Prostate gland (tissue), 2 donors: ENCODE results near the gene HOXA5. TPM values are rescaled to one million over a fixed set of nuclear protein-coding genes. Genes with fewer than 3 reads are reported as not detected.
A peak's percentile ranks its signal among the peaks of the same experiment; 100 is the strongest.

Experiments
- DNase-seq: peaks from one replicate; pipeline ENCODE4 v3.0.0-alpha.2; 2019; ENCODE audit warnings: low spot score
- H3K27ac ChIP-seq, 2 donors: fragments of 200-600 bp; sonication (generic); 2 replicates each; pipeline ENCODE4 v1.5.1; 2017 to 2019
- H3K27me3 ChIP-seq: fragments of 200-600 bp; sonication (generic); replicated peaks from 2 replicates; pipeline ENCODE4 v1.5.1; 2019; ENCODE audit not compliant: insufficient read depth
- H3K36me3 ChIP-seq, 2 donors: fragments of 200-600 bp; sonication (generic); 1 replicate in 1 of 2; 2 replicates in 1 of 2; pipeline versions ENCODE4 v1.5.1 to v1.8.1; 2017 to 2019
- H3K4me1 ChIP-seq: fragments of 200-600 bp; sonication (generic); replicated peaks from 2 replicates; pipeline ENCODE4 v1.5.1; 2019
- H3K4me3 ChIP-seq, 2 donors: fragments of 200-600 bp; sonication (generic); 2 replicates each; pipeline ENCODE4 v1.5.1; 2017 to 2019
- H3K9me3 ChIP-seq: fragments of 200-600 bp; sonication (generic); 2 replicates; pipeline ENCODE4 v1.5.1; 2017
- POLR2A ChIP-seq: fragments of 450-650 bp; IDR thresholded peaks from one replicate; pipeline ENCODE4 v1.6.1; 2016; ENCODE audit warnings: antibody characterized with exemption, mild to moderate bottlenecking
- POLR2AphosphoS5 ChIP-seq: sonication (generic); formaldehyde crosslinking; IDR thresholded peaks from one replicate; pipeline ENCODE4 v1.6.1; 2017; ENCODE audit warnings: antibody characterized with exemption
- WGBS: methylation state at CpG from one replicate; pipeline ENCODE4 v1.1.5; 2018; 5-methylcytosine and 5-hydroxymethylcytosine counted together
- intact Hi-C: fragments of 100-400 bp; cut with DNase I; formaldehyde crosslinking; loops from one replicate; pipeline ENCODE4 v1.14.2; 2022
- total RNA-seq, 2 donors: library from RNA; depleted of rRNA; stranded (reverse); fragments of >200 nt; gene quantifications; one replicate each; pipeline ENCODE4 v1.1.0, GENCODE V29; 2016
- TF ChIP-seq, protein P1 (sequence below), 4 experiments: fragments of 200-600 bp in 2 of 4; fragments of 450-650 bp in 2 of 4; sonication (generic) in 2 of 4; IDR thresholded peaks; 1 replicate in 3 of 4; 2 replicates in 1 of 4; pipeline ENCODE4 v1.5.1; 2016 to 2019; ENCODE audit warnings: antibody characterized with exemption in 4 of 4, mild to moderate bottlenecking in 2 of 4, moderate library complexity in 2 of 4

The HOXA5 gene
- total RNA-seq, 2 donors from 2014 or later: 3.7 to 12.9 TPM

DNA sequence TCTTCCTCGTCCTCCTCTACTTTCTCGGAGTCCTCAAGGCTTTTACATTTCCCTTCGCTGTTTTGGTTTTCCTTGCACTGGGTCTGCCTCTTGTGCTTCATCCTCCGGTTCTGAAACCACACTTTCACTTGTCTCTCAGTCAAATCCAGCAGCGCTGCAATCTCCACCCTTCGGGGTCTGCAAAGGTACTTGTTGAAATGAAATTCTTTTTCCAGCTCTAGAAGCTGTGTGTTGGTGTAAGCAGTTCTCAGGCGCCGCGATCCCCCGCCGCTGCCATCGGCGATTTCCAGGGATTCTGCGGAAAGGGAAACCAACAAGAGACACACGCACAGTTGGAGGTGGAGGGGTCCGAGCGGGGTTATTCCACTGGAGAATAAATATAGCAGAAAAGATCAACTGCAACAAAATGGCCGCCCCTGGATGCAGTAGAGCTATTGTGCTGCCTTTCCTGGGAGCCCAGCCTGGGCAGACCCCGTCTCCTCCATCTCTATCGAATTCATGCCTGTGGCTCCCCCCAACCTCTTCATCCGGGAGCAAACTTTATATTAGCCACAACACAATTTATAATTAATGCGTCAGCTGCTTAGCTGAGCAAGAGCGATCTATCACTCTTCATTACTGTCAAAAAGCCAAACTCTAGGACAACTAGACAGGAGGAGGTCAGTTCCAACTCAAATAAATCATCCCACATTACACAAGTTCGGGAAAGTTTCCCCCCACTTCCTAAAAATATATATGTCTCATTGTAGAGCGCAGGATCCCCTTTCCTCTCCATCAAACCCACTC is 42.1 kb downstream of the HOXA5 start:
- 75% methylated on average over 25 of the region's 25 CpGs for WGBS
- intact Hi-C loops: no loop called here
- no peak for DNase-seq
- Histone ChIP-seq H3K27me3 (no peaks in the 10 kb centered on the region), H3K36me3 (no peaks in the 10 kb centered on the region), H3K27ac (no peak overlapping the region), H3K9me3 (no peaks in the 10 kb centered on the region), H3K4me3 (no peak overlapping the region), H3K4me1 (peaks cover 5% of the 10 kb centered on the region)
- no peak for TF ChIP-seq POLR2AphosphoS5
- no peak for TF ChIP-seq POLR2A
- TF ChIP-seq, protein P1, sequence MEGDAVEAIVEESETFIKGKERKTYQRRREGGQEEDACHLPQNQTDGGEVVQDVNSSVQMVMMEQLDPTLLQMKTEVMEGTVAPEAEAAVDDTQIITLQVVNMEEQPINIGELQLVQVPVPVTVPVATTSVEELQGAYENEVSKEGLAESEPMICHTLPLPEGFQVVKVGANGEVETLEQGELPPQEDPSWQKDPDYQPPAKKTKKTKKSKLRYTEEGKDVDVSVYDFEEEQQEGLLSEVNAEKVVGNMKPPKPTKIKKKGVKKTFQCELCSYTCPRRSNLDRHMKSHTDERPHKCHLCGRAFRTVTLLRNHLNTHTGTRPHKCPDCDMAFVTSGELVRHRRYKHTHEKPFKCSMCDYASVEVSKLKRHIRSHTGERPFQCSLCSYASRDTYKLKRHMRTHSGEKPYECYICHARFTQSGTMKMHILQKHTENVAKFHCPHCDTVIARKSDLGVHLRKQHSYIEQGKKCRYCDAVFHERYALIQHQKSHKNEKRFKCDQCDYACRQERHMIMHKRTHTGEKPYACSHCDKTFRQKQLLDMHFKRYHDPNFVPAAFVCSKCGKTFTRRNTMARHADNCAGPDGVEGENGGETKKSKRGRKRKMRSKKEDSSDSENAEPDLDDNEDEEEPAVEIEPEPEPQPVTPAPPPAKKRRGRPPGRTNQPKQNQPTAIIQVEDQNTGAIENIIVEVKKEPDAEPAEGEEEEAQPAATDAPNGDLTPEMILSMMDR (IDR thresholded peaks at IDR 0.05): no peak

DNA sequence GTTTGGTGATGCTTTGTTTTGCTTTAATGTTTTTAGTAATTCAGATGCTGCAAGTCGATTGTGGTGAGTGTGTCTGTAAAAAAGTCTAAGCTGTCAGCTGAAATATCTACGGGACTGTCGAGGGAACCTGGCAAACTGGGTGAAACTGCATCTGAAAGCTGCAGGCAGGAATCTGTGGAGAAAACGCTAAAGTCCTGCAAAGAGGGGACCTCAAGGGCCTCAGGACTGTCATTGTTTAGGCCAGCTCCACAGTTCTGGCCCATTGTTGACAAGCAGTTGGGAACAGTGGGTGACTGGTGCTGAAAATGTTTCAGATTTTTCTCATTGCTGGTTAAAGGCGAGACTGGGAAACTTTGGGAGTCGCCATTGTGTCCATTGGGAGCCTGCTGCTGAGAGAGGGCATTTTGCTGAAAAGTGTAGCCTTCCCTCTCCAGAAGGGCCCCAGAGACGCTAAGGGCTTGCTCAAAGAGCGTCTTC is 42.7 kb downstream of the HOXA5 start:
- 84% methylated on average over 8 of the region's 8 CpGs for WGBS
- TF ChIP-seq POLR2AphosphoS5 (no peak), POLR2A (no peak)
- TF ChIP-seq, protein P1 (IDR thresholded peaks at IDR 0.05): no peak
- Histone ChIP-seq H3K36me3 (no peaks in the 10 kb centered on the region), H3K27me3 (no peaks in the 10 kb centered on the region), H3K9me3 (no peaks in the 10 kb centered on the region), H3K4me3 (no peak overlapping the region), H3K27ac (no peak overlapping the region), H3K4me1 (peaks cover 5% of the 10 kb centered on the region)
- intact Hi-C loops: no loop called here
- DNase-seq: no peak

DNA sequence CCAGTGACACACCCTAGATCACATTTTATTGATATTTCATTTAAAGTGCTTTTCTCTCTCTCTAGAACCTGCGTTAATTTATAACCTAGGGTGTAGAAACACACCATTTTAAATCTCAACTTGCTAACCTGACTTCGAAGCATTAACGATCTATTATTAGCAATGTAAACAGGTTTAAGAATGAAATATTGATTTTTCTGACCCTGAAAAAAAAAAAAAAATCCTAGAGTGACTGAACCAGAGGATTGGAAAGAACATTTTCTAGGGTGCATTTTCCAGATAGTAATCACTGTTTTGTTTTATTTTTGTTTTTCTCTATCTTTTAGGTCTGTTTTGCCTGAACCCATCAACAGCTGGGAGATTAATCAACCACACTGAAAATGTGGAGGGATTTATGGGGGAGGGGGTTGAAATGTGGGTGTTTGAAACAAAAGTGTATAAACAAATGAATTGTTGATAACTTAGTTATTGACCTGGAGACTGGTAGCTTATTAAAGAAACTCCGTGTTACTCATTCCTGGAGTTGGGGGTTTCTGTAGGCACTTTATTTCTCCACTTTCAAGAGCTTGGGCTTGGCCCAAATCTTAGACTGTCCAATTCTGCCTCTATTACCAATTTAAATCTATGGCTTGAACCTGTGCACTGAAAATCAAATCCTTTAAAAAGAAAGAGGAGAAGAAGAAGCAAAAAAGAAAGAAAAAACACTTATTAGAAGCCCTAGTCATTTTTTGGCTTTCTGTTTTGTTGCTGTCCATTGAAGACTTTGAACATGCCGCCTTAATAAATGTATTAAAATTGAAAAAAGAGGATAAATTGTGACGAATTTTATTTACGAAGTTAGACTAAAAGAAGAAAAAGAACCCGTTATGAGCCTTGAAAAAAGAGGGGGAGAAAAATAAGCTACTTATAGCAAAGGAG is 43.8 kb downstream of the HOXA5 start:
- WGBS: 78% methylated on average over 8 of the region's 8 CpGs
- intact Hi-C loops: loop anchor here (10.0 kb wide), 1 partner anchor 235 kb away; the partner anchor contains the start of gene SKAP2
- peak overlapping the region; percentile 70 to 75 for H3K27ac ChIP-seq

DNA sequence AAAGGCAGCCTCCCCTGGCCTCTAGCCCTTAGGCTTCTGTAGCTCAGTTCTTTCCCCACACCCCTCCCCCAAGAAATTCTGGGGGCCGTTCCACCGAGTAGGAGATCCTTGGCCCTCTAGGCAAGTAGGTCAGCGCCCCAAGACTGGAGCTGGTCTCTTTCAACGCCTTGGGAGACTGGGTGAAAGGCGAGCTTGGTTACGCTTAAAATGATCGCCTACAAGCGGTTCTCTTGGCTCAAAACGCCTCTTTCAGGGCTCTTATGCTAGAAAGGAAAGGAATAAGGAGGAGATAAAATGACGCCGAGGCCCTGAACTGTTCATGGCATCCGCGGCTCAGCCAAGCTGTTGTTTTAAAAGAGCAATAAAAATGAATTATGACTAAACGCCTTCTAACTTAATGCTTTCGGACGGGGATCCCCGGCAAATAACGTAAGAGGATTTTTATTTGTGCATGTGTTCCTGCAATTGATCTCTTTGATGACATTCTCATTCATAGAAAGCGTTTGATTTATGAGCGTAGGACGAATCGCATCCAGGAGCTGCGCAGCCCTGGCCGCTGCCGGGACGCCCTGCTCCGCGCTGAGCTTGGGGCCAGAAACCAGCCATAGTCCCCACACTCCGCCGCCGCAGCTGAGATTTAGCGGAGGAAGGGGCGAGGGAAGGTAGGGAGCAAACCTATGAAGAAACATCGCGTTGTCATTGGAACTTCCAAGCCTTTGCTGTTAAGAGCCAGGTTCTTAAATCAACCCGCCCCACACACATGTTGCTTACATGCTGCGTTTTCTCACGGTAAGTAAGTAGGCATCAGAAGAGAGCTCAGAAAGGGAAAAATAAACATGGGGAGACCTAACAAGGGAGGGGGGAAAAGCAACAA is 44.7 kb downstream of the HOXA5 start:
- intact Hi-C loops: loop anchor here (10.0 kb wide), 1 partner anchor 234 kb away; the partner anchor contains the start of gene SKAP2
- H3K27me3 ChIP-seq: no peaks in the 10 kb centered on the region
- H3K36me3 ChIP-seq: no peaks in the 10 kb centered on the region
- H3K4me3 ChIP-seq: peak overlapping the region; percentile 22 to 23
- no peaks in the 10 kb centered on the region for H3K9me3 ChIP-seq
- 8% methylated on average over 38 of the region's 38 CpGs for WGBS
- no peak for DNase-seq
- H3K27ac ChIP-seq: peak overlapping the region; percentile 70 to 75
- TF ChIP-seq, protein P1 (IDR thresholded peaks at IDR 0.05): no peak
- TF ChIP-seq POLR2AphosphoS5: peak; percentile 77
- TF ChIP-seq POLR2A: peak; percentile 14
- peaks cover 5% of the 10 kb centered on the region for H3K4me1 ChIP-seq

More for the DNA sequence above, 43.8 kb downstream of the HOXA5 start:
- DNase-seq: no peak
- H3K4me3 ChIP-seq: peak overlapping the region in 1 of 2 donors; percentile 22
- H3K4me1 ChIP-seq: peaks cover 5% of the 10 kb centered on the region
- H3K9me3 ChIP-seq: no peaks in the 10 kb centered on the region
- TF ChIP-seq POLR2AphosphoS5 (no peak), POLR2A (no peak)
- no peaks in the 10 kb centered on the region for H3K36me3 ChIP-seq
- H3K27me3 ChIP-seq: no peaks in the 10 kb centered on the region
